NCI-H345 treated with DMSO at 0.1 percent for 48 hours (cell line): ENCODE measurements around the gene GPR132.
"Not testable (repeated sequence)": the region's sequence is repeated elsewhere in the genome, so short reads cannot be mapped to it uniquely, and the experiment has no call there.

Experiments used
- DNase-seq: peaks from one replicate; lab custom pipeline; 2025; ENCODE audit not compliant: unreplicated experiment; lab: John Stamatoyannopoulos, UW

Gene GPR132

GRCh38 chr14:105045710-105046326 lies 19.4 kb downstream of the GPR132 start:
- DNase-seq = peak; percentile 74

- DNase-seq = no peak
Observed at GRCh38 chr14:105043641-105044040, 21.6 kb downstream of the GPR132 start.

GRCh38 chr14:105042813-105043212 lies 22.4 kb downstream of the GPR132 start:
- DNase-seq = no peak

- no peak for DNase-seq
Observed at GRCh38 chr14:105041841-105042765, 23.1 kb downstream of the GPR132 start.

GRCh38 chr14:105039458-105040205 lies 25.6 kb downstream of the GPR132 start:
- DNase-seq = no peak

GRCh38 chr14:105035616-105036015 lies 29.6 kb downstream of the GPR132 start:
- DNase-seq = not testable (repeated sequence)

GRCh38 chr14:105034315-105035039 lies 30.8 kb downstream of the GPR132 start:
- no peak for DNase-seq

GRCh38 chr14:105033412-105033900 lies 31.8 kb downstream of the GPR132 start:
- not testable (repeated sequence) for DNase-seq

- DNase-seq = not testable (repeated sequence)
Observed at GRCh38 chr14:105032451-105032901, 32.8 kb downstream of the GPR132 start.

GRCh38 chr14:105030836-105031396 lies 34.3 kb downstream of the GPR132 start:
- DNase-seq = no peak

- DNase-seq = no peak
Observed at GRCh38 chr14:105030194-105030593, 35.0 kb downstream of the GPR132 start.

- DNase-seq = no peak
Observed at GRCh38 chr14:105029402-105029801, 35.8 kb downstream of the GPR132 start.

- DNase-seq = no peak
Observed at GRCh38 chr14:105028251-105028927, 36.8 kb downstream of the GPR132 start.

- not testable (repeated sequence) for DNase-seq
Observed at GRCh38 chr14:105027718-105028117, 37.5 kb downstream of the GPR132 start.

GRCh38 chr14:105026802-105027563 lies 38.2 kb downstream of the GPR132 start:
- DNase-seq = no peak

- no peak for DNase-seq
Observed at GRCh38 chr14:105026033-105026785, 39.0 kb downstream of the GPR132 start.

GRCh38 chr14:105025429-105025828 lies 39.8 kb downstream of the GPR132 start:
- DNase-seq = no peak

GRCh38 chr14:105023791-105024480 lies 41.3 kb downstream of the GPR132 start:
- DNase-seq = no peak
